Glomerular endothelial cell (primary cell): Measurements from ENCODE around the gene AMZ1. TPM values are rescaled to one million over a fixed set of nuclear protein-coding genes. Genes with fewer than 3 reads are reported as not detected.
A peak's percentile ranks its signal among the peaks of the same experiment; 100 is the strongest.

Experiments
- DNase-seq: peaks from one replicate; pipeline ENCODE4 v3.0.0-alpha.2; 2011; ENCODE audit warnings: low read depth, low spot score; ENCODE audit errors: extremely low read depth
- total RNA-seq: library from RNA; depleted of rRNA; stranded (reverse); fragments of >200 nt; gene quantifications from 2 replicates; pipeline ENCODE4 v1.2.3, GENCODE V29; 2015

The AMZ1 gene
- 0.05 and 0.47 TPM in 2 replicates for total RNA-seq

GRCh38 chr7:2687881-2688318, at the start of gene AMZ1:
Gene AMZ1, plus strand, starts transcription at chr7:2688202. Its CDS starts 12,250 bp downstream, at chr7:2700452.
- DNase-seq: no peak

GRCh38 chr7:2638224-2638991, 49.6 kb upstream of the AMZ1 start:
- DNase-seq: no peak

- DNase-seq: no peak
These were observed 48.8 kb upstream of the AMZ1 start for GRCh38 chr7:2639181-2639681.

GRCh38 chr7:2639695-2640481, 48.1 kb upstream of the AMZ1 start:
- no peak for DNase-seq

GRCh38 chr7:2640482-2640830, 47.5 kb upstream of the AMZ1 start:
- no peak for DNase-seq

- DNase-seq: no peak
These were observed 47.1 kb upstream of the AMZ1 start for GRCh38 chr7:2640846-2641316.

- DNase-seq: peak; percentile 85
These were observed 46.3 kb upstream of the AMZ1 start for GRCh38 chr7:2641406-2642393.

GRCh38 chr7:2643386-2644219, 44.4 kb upstream of the AMZ1 start:
- DNase-seq: no peak

- no peak for DNase-seq
These were observed 43.8 kb upstream of the AMZ1 start for GRCh38 chr7:2644220-2644561.

GRCh38 chr7:2644562-2645273, 43.3 kb upstream of the AMZ1 start:
- no peak for DNase-seq

GRCh38 chr7:2645274-2645868, 42.6 kb upstream of the AMZ1 start:
- no peak for DNase-seq

GRCh38 chr7:2646336-2646679, 41.7 kb upstream of the AMZ1 start:
- no peak for DNase-seq

- DNase-seq: no peak
These were observed 41.1 kb upstream of the AMZ1 start for GRCh38 chr7:2646680-2647571.

GRCh38 chr7:2647594-2648172, 40.3 kb upstream of the AMZ1 start:
- DNase-seq: no peak

GRCh38 chr7:2649139-2649838, 38.7 kb upstream of the AMZ1 start:
- DNase-seq: no peak

GRCh38 chr7:2649991-2650390, 38.0 kb upstream of the AMZ1 start:
- no peak for DNase-seq

GRCh38 chr7:2650451-2650850, 37.6 kb upstream of the AMZ1 start:
- DNase-seq: no peak
